Stomach (tissue), 9 donors: ENCODE data around the gene PRKCA. TPM values are rescaled to one million over a fixed set of nuclear protein-coding genes. Genes with fewer than 3 reads are reported as not detected.

Source experiments
- DNase-seq, 2 donors: peaks; one replicate each; pipeline versions ENCODE4 v3.0.0 to v3.0.0-alpha.2; 2013 to 2019
- H3K27ac ChIP-seq, 5 donors: fragments of 200-600 bp in 4 of 5; sonication (generic) in 4 of 5; one replicate each; pipeline ENCODE4 v1.5.1; 2013 to 2019; ENCODE audit warnings: mild to moderate bottlenecking in 1 of 5, moderate library complexity in 1 of 5
- H3K27me3 ChIP-seq, 3 donors: fragments of 200-600 bp; sonication (generic); one replicate each; pipeline ENCODE4 v1.5.1; 2017 to 2019; ENCODE audit warnings: mixed run types in 1 of 3
- H3K36me3 ChIP-seq, 4 donors: fragments of 200-600 bp; sonication (generic); 1 replicate in 3 of 4; 2 replicates in 1 of 4; pipeline ENCODE4 v1.5.1; 2016 to 2019
- H3K4me1 ChIP-seq, 4 donors: fragments of 200-600 bp; sonication (generic); one replicate each; pipeline ENCODE4 v1.5.1; 2016 to 2019
- H3K4me3 ChIP-seq, 4 donors: fragments of 200-600 bp; sonication (generic) in 3 of 4; one replicate each; pipeline ENCODE4 v1.5.1; 2016 to 2019; ENCODE audit warnings: mild to moderate bottlenecking in 1 of 4
- H3K9me3 ChIP-seq, 4 donors: fragments of 200-600 bp; sonication (generic); one replicate each; pipeline ENCODE4 v1.5.1; 2016 to 2019
- EP300 ChIP-seq: sonication (generic); formaldehyde crosslinking; IDR thresholded peaks from one replicate; pipeline ENCODE4 v1.6.1; 2017; ENCODE audit warnings: antibody characterized with exemption
- POLR2A ChIP-seq, 4 donors: fragments of 450-650 bp; IDR thresholded peaks; one replicate each; pipeline ENCODE4 v1.6.1; 2016; ENCODE audit warnings: antibody characterized with exemption in 4 of 4, control low read depth in 2 of 4, mild to moderate bottlenecking in 1 of 4, moderate library complexity in 1 of 4
- POLR2AphosphoS5 ChIP-seq, 3 donors: sonication (generic); formaldehyde crosslinking; IDR thresholded peaks; one replicate each; pipeline ENCODE4 v1.6.1; 2016; ENCODE audit warnings: antibody characterized with exemption in 3 of 3
- WGBS, 5 donors: extraction: QIAGEN DNeasy Blood & Tissue Kit in 3 of 5; methylation state at CpG; one replicate each; pipeline versions ENCODE4 v1.1.5 to v1.1.7; 2013 to 2018; 5-methylcytosine and 5-hydroxymethylcytosine counted together
- intact Hi-C: fragments of 100-400 bp; cut with DNase I; formaldehyde crosslinking; loops from one replicate; pipeline ENCODE4 v1.15.1; 2023; ENCODE audit warnings: low total_unique reads
- polyA plus RNA-seq, 3 donors: library from polyadenylated mRNA; stranded (reverse); fragments of 200-250 nt; gene quantifications; one replicate each; pipeline ENCODE4 v1.2.3, GENCODE V29; 2013
- total RNA-seq, 5 donors: library from RNA; depleted of rRNA; stranded (reverse); fragments of >200 nt; gene quantifications; one replicate each; pipeline versions ENCODE4 v1.1.0 to v1.2.3, GENCODE V29; 2014 to 2016
- TF ChIP-seq, protein P1 (sequence below), 7 experiments: fragments of 450-650 bp in 4 of 7; fragments of 200-600 bp in 3 of 7; sonication (generic) in 3 of 7; IDR thresholded peaks; one replicate each; pipeline ENCODE4 v1.5.1; 2016 to 2019; ENCODE audit warnings: antibody characterized with exemption in 7 of 7, control low read depth in 2 of 7, mild to moderate bottlenecking in 1 of 7
- donor health status: healthy with polysubstance abuse.
- donor health status: Bipolar disorder and iron deficiency.
- donor health status: healthy.

PRKCA gene
- total and polyA plus RNA-seq, 8 donors: 2.1 to 41.1 (median 12.2) TPM

DNA sequence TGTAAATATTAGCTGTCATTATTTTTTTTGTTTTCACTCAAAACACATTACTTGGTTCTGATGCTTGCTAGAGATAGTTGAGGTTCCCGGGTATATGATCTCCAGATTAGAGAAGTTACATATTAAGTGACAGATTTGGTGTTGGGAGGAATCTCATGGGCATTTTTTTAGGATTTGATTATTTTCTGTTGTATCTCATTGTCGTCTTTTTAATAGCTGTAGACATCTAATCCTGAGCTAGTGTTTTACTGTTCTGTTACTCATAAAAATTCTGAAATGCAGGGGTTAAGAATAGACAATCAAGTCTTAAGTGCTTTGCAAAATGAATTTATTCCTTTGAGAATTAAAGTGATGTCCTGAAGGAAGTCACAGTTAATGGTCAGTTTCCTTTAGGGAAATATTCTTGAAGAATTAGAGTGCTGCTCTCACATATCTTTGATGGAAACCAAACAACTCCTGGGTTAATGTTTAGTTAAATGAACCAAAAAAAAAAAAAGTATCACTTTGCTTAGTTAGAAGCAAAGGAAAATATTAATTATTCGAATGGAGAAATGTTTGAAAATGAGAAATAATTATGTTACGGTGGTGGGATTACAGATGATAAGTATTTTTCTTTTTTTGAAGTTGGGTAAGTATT is 280.8 kb downstream of the PRKCA start:
- H3K27ac ChIP-seq: peak overlapping the region in 1 of 5 donors; percentile 77
- intact Hi-C loops: no loop called here
- no peak overlapping the region for H3K4me3 ChIP-seq
- H3K4me1 ChIP-seq: peaks cover 0 to 65% (median 31%) of the 10 kb centered on the region in 4 donors
- no peaks in the 10 kb centered on the region for H3K9me3 ChIP-seq
- H3K36me3 ChIP-seq: no peaks in the 10 kb centered on the region
- H3K27me3 ChIP-seq: no peaks in the 10 kb centered on the region
- no peak for DNase-seq
- TF ChIP-seq EP300: no peak
- TF ChIP-seq, protein P1, sequence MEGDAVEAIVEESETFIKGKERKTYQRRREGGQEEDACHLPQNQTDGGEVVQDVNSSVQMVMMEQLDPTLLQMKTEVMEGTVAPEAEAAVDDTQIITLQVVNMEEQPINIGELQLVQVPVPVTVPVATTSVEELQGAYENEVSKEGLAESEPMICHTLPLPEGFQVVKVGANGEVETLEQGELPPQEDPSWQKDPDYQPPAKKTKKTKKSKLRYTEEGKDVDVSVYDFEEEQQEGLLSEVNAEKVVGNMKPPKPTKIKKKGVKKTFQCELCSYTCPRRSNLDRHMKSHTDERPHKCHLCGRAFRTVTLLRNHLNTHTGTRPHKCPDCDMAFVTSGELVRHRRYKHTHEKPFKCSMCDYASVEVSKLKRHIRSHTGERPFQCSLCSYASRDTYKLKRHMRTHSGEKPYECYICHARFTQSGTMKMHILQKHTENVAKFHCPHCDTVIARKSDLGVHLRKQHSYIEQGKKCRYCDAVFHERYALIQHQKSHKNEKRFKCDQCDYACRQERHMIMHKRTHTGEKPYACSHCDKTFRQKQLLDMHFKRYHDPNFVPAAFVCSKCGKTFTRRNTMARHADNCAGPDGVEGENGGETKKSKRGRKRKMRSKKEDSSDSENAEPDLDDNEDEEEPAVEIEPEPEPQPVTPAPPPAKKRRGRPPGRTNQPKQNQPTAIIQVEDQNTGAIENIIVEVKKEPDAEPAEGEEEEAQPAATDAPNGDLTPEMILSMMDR (IDR thresholded peaks at IDR 0.05): no peak
- TF ChIP-seq POLR2A (IDR thresholded peaks at IDR 0.05): no peak
- no peak for TF ChIP-seq POLR2AphosphoS5 (IDR thresholded peaks at IDR 0.05)
- 49 to 62% (median 55%) methylated on average over 4 of the region's 4 CpGs for WGBS, 5 donors

DNA sequence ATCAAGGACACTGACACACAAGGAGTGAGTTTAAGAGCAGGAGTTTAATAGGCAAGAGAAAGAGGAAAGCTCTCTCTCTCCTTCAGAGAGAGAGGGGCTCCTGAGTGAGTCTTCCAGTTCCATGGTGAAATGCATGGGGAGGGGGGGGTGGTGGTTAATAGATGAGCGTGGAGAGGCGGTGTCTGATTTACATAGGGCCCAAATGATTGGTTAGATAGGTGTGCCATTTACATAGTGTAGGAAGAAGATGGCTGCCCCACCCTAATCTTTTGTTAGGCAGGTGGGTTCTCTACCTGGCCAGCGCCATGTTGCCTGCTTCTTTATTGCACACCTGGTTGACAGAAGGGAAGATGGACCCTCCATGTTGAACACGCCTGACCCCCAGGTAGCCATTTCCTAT is 282.5 kb downstream of the PRKCA start:
- Histone ChIP-seq H3K27me3 (no peaks in the 10 kb centered on the region), H3K27ac (no peak overlapping the region), H3K4me3 (no peak overlapping the region), H3K36me3 (no peaks in the 10 kb centered on the region), H3K9me3 (no peaks in the 10 kb centered on the region), H3K4me1 (peaks cover 0 to 55% (median 25%) of the 10 kb centered on the region in 4 donors)
- no peak for TF ChIP-seq EP300
- no peak for TF ChIP-seq POLR2AphosphoS5 (IDR thresholded peaks at IDR 0.05)
- TF ChIP-seq POLR2A (IDR thresholded peaks at IDR 0.05): no peak
- TF ChIP-seq, protein P1 (IDR thresholded peaks at IDR 0.05): no peak
- 97 to 100% (median 98%) methylated on average over 3 to 4 of the region's 4 CpGs for WGBS, 5 donors
- DNase-seq: no peak
- intact Hi-C loops: no loop called here

DNA sequence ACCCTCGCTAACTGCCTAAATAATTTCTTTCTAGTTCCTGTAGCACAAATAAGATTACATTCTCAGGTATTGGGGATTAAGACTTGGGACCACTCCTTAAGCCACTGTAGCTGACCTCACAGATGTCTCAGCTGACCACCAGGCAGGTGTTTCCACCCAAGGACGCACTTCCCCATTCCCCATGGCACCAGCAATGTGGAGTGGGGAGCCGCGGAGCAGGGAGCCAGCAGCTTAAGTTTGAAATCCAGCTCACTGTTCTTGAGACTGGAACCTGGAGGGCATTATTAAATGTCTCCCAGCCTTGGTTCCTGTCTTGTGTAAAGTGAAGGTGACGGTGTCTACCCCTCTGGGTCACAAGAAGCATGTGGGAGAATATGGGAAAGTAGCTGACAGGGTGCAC is 283.1 kb downstream of the PRKCA start:
- intact Hi-C loops: no loop called here
- no peak for TF ChIP-seq EP300
- no peak for TF ChIP-seq POLR2AphosphoS5 (IDR thresholded peaks at IDR 0.05)
- TF ChIP-seq, protein P1 (IDR thresholded peaks at IDR 0.05): no peak
- TF ChIP-seq POLR2A (IDR thresholded peaks at IDR 0.05): no peak
- H3K27me3 ChIP-seq: no peaks in the 10 kb centered on the region
- no peak overlapping the region for H3K4me3 ChIP-seq
- H3K9me3 ChIP-seq: no peaks in the 10 kb centered on the region
- whole genome bisulfite sequencing, 5 donors: 87 to 95% (median 94%) methylated on average over 5 of the region's 5 CpGs
- DNase-seq: no peak
- H3K4me1 ChIP-seq: peaks cover 0 to 49% (median 20%) of the 10 kb centered on the region in 4 donors
- no peaks in the 10 kb centered on the region for H3K36me3 ChIP-seq
- H3K27ac ChIP-seq: no peak overlapping the region

DNA sequence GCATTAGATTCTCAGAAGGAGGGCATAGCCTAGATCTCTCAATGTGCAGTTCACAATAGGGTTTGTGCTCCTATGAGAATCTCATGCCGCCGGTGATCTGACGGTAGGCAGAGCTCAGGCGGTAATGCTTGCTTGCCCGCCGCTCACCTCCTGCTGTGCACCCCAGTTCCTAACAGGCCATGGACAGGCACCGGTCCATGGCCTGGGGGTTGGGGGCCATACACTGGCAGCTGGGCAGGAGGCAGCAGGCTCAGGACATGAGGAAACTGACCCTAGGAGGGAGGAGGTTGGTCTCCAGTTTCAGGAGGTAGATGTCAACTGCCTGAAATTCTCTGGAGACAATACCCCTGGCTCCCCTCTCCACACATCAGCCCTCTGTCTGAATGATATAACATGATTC is 287.5 kb downstream of the PRKCA start:
- no peaks in the 10 kb centered on the region for H3K27me3 ChIP-seq
- intact Hi-C loops: no loop called here
- no peaks in the 10 kb centered on the region for H3K36me3 ChIP-seq
- TF ChIP-seq EP300: no peak
- no peak for TF ChIP-seq POLR2AphosphoS5 (IDR thresholded peaks at IDR 0.05)
- TF ChIP-seq, protein P1 (IDR thresholded peaks at IDR 0.05): no peak
- no peak for TF ChIP-seq POLR2A (IDR thresholded peaks at IDR 0.05)
- no peak overlapping the region for H3K4me3 ChIP-seq
- WGBS, 5 donors: 95 to 99% (median 98%) methylated on average over 6 to 7 of the region's 7 CpGs
- no peaks in the 10 kb centered on the region for H3K9me3 ChIP-seq
- no peak overlapping the region for H3K27ac ChIP-seq
- peaks cover 0 to 5% (median 0%) of the 10 kb centered on the region in 4 donors for H3K4me1 ChIP-seq
- DNase-seq: no peak
